WTC11 (cell line): Measurements from ENCODE around the gene CNOT1. TPM values are rescaled to one million over a fixed set of nuclear protein-coding genes. Genes with fewer than 3 reads are reported as not detected.

Experiments
- ATAC-seq: fragments of 200-7000 bp; cut with Tn5 transposase; 2 replicates; pipeline ENCODE4 v1.10.0; 2021; ENCODE audit warnings: mild to moderate bottlenecking, moderate library complexity
- CTCF ChIA-PET: fragments of 300-600 bp; sonication (Branson Sonifier 250); formaldehyde crosslinking; loops from one replicate; lab custom pipeline; 2021; ENCODE audit warnings: antibody characterized with exemption; lab: Charles Lee
- POLR2A ChIA-PET: fragments of 350-600 bp; sonication (Branson Sonifier 250); formaldehyde crosslinking; loops from one replicate; lab custom pipeline; 2021; ENCODE audit warnings: antibody characterized with exemption; lab: Charles Lee
- DNase-seq: peaks from one replicate; pipeline ENCODE4 v3.0.0; 2021; ENCODE audit warnings: low spot score
- H3K27ac Mint-ChIP-seq: 2 replicates; pipeline ENCODE4 v1.8.0; 2021; ENCODE audit warnings: mixed read lengths
- H3K27me3 Mint-ChIP-seq: 2 replicates; pipeline ENCODE4 v1.8.0; 2021; ENCODE audit warnings: low read depth, mild to moderate bottlenecking, moderate library complexity, mixed read lengths
- H3K36me3 Mint-ChIP-seq: 2 replicates; pipeline ENCODE4 v1.8.0; 2021; ENCODE audit warnings: mixed read lengths
- H3K4me1 Mint-ChIP-seq: 2 replicates; pipeline ENCODE4 v1.8.0; 2022; ENCODE audit warnings: mixed read lengths
- H3K4me3 Mint-ChIP-seq: 2 replicates; pipeline ENCODE4 v1.8.0; 2021; ENCODE audit warnings: mild to moderate bottlenecking, moderate library complexity, mixed read lengths
- H3K9me3 Mint-ChIP-seq: 2 replicates; pipeline ENCODE4 v1.8.0; 2021; ENCODE audit warnings: mixed read lengths
- AFF4 ChIP-seq: sonication (generic); formaldehyde crosslinking; IDR thresholded peaks from 2 replicates; pipeline ENCODE4 v1.8.1; 2023; ENCODE audit warnings: mild to moderate bottlenecking, missing genetic modification reagents, borderline replicate concordance
- ARID4B ChIP-seq: sonication (generic); formaldehyde crosslinking; IDR thresholded peaks from 2 replicates; pipeline ENCODE4 v1.8.0; 2023; ENCODE audit warnings: missing genetic modification reagents, mild to moderate bottlenecking, borderline replicate concordance
- ATF1 ChIP-seq: sonication (generic); formaldehyde crosslinking; IDR thresholded peaks from 2 replicates; pipeline ENCODE4 v1.8.1; 2023; ENCODE audit warnings: mild to moderate bottlenecking, moderate library complexity, missing genetic modification reagents
- ATF6 ChIP-seq: sonication (generic); formaldehyde crosslinking; IDR thresholded peaks from 2 replicates; pipeline ENCODE4 v1.8.1; 2023; ENCODE audit warnings: mild to moderate bottlenecking, missing genetic modification reagents
- CTCF ChIP-seq: fragments of 200-600 bp; IDR thresholded peaks from 2 replicates; pipeline ENCODE4 v1.8.0; 2022; ENCODE audit warnings: antibody characterized with exemption
- E2F1 ChIP-seq: sonication (generic); formaldehyde crosslinking; IDR thresholded peaks from 2 replicates; pipeline ENCODE4 v1.8.0; 2022; ENCODE audit warnings: mild to moderate bottlenecking, missing genetic modification reagents
- ELF4 ChIP-seq: sonication (generic); formaldehyde crosslinking; IDR thresholded peaks from 2 replicates; pipeline ENCODE4 v1.8.1; 2022; ENCODE audit warnings: low read depth, mild to moderate bottlenecking, moderate library complexity, missing genetic modification reagents
- ETV6 ChIP-seq: sonication (generic); formaldehyde crosslinking; IDR thresholded peaks from 2 replicates; pipeline ENCODE4 v1.8.1; 2022; ENCODE audit warnings: mild to moderate bottlenecking, missing genetic modification reagents
- GABPB1 ChIP-seq: sonication (generic); formaldehyde crosslinking; IDR thresholded peaks from 2 replicates; pipeline ENCODE4 v1.8.1; 2023; ENCODE audit warnings: mild to moderate bottlenecking, missing genetic modification reagents
- IRF2 ChIP-seq: sonication (generic); formaldehyde crosslinking; IDR thresholded peaks from 2 replicates; pipeline ENCODE4 v1.8.0; 2022; ENCODE audit warnings: low read depth, missing genetic modification reagents, borderline replicate concordance
- NR2C2 ChIP-seq: sonication (generic); formaldehyde crosslinking; IDR thresholded peaks from 2 replicates; pipeline ENCODE4 v1.8.0; 2022; ENCODE audit warnings: mild to moderate bottlenecking, missing genetic modification reagents
- NR3C1 ChIP-seq: sonication (generic); formaldehyde crosslinking; conservative IDR thresholded peaks from 2 replicates; pipeline ENCODE4 v1.8.1; 2023; ENCODE audit warnings: low read depth, mild to moderate bottlenecking, missing genetic modification reagents
- RORB ChIP-seq: fragments of 250-450 bp; sonication (Bioruptor Pico); IDR thresholded peaks from 2 replicates; pipeline ENCODE4 v1.9.0; 2021; ENCODE audit warnings: mild to moderate bottlenecking
- STAT6 ChIP-seq: sonication (generic); formaldehyde crosslinking; conservative IDR thresholded peaks from 2 replicates; pipeline ENCODE4 v1.8.1; 2023; ENCODE audit warnings: mild to moderate bottlenecking, low read depth, missing genetic modification reagents, moderate library complexity
- ZBTB21 ChIP-seq: sonication (generic); formaldehyde crosslinking; IDR thresholded peaks from 2 replicates; pipeline ENCODE4 v1.8.1; 2023; ENCODE audit warnings: mild to moderate bottlenecking, missing genetic modification reagents, borderline replicate concordance
- ZNF219 ChIP-seq: sonication (generic); formaldehyde crosslinking; IDR thresholded peaks from 2 replicates; pipeline ENCODE4 v1.8.0; 2023; ENCODE audit warnings: missing genetic modification reagents, mild to moderate bottlenecking, borderline replicate concordance
- ZNF232 ChIP-seq: sonication (generic); formaldehyde crosslinking; IDR thresholded peaks from 2 replicates; pipeline ENCODE4 v1.8.0; 2022; ENCODE audit warnings: mild to moderate bottlenecking, missing genetic modification reagents
- ZNF317 ChIP-seq: sonication (generic); formaldehyde crosslinking; IDR thresholded peaks from 2 replicates; pipeline ENCODE4 v1.8.1; 2023; ENCODE audit warnings: low read depth, mild to moderate bottlenecking, moderate library complexity, missing genetic modification reagents, borderline replicate concordance
- ZSCAN18 ChIP-seq: fragments of 250-450 bp; sonication (Bioruptor Pico); IDR thresholded peaks from 2 replicates; pipeline ENCODE4 v2.1.2; 2022; ENCODE audit warnings: mild to moderate bottlenecking, moderate library complexity
- total RNA-seq: library from RNA; stranded (reverse); gene quantifications from 3 replicates; pipeline ENCODE4 v1.2.3, GENCODE V29; 2021

Gene CNOT1
- total RNA-seq, 1 experiment from 2014 or later = 314 TPM

- no peak overlapping the region for H3K27ac Mint-ChIP-seq
- ATAC-seq (no peak), DNase-seq (no peak)
- peaks cover 66% of the 10 kb centered on the region for H3K27me3 Mint-ChIP-seq
- CTCF ChIA-PET = interaction anchor here (1.4 to 4.9 kb wide), 3 partner anchors 9 to 254 kb away, joined by 5 to 24 read pairs (median 21); no protein-coding TSS in a partner anchor
- H3K9me3 Mint-ChIP-seq = no peaks in the 10 kb centered on the region
- TF ChIP-seq STAT6 (CRISPR knock-in tag) (no peak), CTCF (no peak), NR2C2 (CRISPR knock-in tag) (no peak), ZSCAN18 (CRISPR knock-in tag) (no peak), AFF4 (no peak), ELF4 (CRISPR knock-in tag) (no peak), ZNF317 (CRISPR knock-in tag) (no peak), ETV6 (CRISPR knock-in tag) (no peak), ZBTB21 (CRISPR knock-in tag) (no peak), E2F1 (CRISPR knock-in tag) (no peak), RORB (CRISPR knock-in tag) (no peak), ATF1 (CRISPR knock-in tag) (no peak), ATF6 (CRISPR knock-in tag) (no peak), ZNF232 (CRISPR knock-in tag) (no peak), IRF2 (CRISPR knock-in tag) (no peak), ZNF219 (CRISPR knock-in tag) (no peak), GABPB1 (CRISPR knock-in tag) (no peak), ARID4B (CRISPR knock-in tag) (no peak), NR3C1 (CRISPR knock-in tag) (no peak)
- TF ChIP-seq, all 79 proteins: peak for 0
- peak overlapping the region; percentile 84 for H3K4me3 Mint-ChIP-seq
- no peaks in the 10 kb centered on the region for H3K36me3 Mint-ChIP-seq
- H3K4me1 Mint-ChIP-seq = peaks cover 10% of the 10 kb centered on the region
- POLR2A ChIA-PET = no interaction called here
These were observed 127.3 kb downstream of the CNOT1 start for GRCh38 chr16:58502217-58502921.
